IPS-NIHi7 (cell line): ENCODE measurements around the gene CREBRF.
"Not testable (repeated sequence)": the region's sequence is repeated elsewhere in the genome, so short reads cannot be mapped to it uniquely, and the experiment has no call there.

Experiments used
- DNase-seq: peaks from one replicate; pipeline ENCODE4 v3.0.0; 2012; ENCODE audit warnings: mixed read lengths; ENCODE audit errors: extremely low spot score

CREBRF gene

GRCh38 chr5:173078878-173079277, 22.7 kb downstream of the CREBRF start:
- no peak for DNase-seq

GRCh38 chr5:173089581-173089980, 33.4 kb downstream of the CREBRF start:
- no peak for DNase-seq

- no peak for DNase-seq
Observed at GRCh38 chr5:173090639-173091038, 34.5 kb downstream of the CREBRF start.

GRCh38 chr5:173091981-173092380, 35.8 kb downstream of the CREBRF start:
- no peak for DNase-seq

GRCh38 chr5:173093606-173094005, 37.5 kb downstream of the CREBRF start:
- no peak for DNase-seq

GRCh38 chr5:173094012-173094661, 38.0 kb downstream of the CREBRF start:
- DNase-seq = no peak

- DNase-seq = no peak
Observed at GRCh38 chr5:173098787-173099186, 42.6 kb downstream of the CREBRF start.

- DNase-seq = no peak
Observed at GRCh38 chr5:173099461-173099860, 43.3 kb downstream of the CREBRF start.

GRCh38 chr5:173101245-173101644, 45.1 kb downstream of the CREBRF start:
- DNase-seq = no peak

- no peak for DNase-seq
Observed at GRCh38 chr5:173103411-173103810, 47.3 kb downstream of the CREBRF start.

GRCh38 chr5:173108914-173109313, 52.8 kb downstream of the CREBRF start:
- DNase-seq = no peak

- no peak for DNase-seq
Observed at GRCh38 chr5:173114536-173114935, 58.4 kb downstream of the CREBRF start.

GRCh38 chr5:173119719-173120118, 63.6 kb downstream of the CREBRF start:
- DNase-seq = no peak

GRCh38 chr5:173123416-173123815, 67.3 kb downstream of the CREBRF start:
- no peak for DNase-seq

- not testable (repeated sequence) for DNase-seq
Observed at GRCh38 chr5:173132166-173132565, 76.0 kb downstream of the CREBRF start.

GRCh38 chr5:173138707-173139106, 82.6 kb downstream of the CREBRF start:
- no peak for DNase-seq

GRCh38 chr5:173139631-173140030, 83.5 kb downstream of the CREBRF start:
- DNase-seq = no peak

- DNase-seq = no peak
Observed at GRCh38 chr5:173140769-173141168, 84.6 kb downstream of the CREBRF start.

- no peak for DNase-seq
Observed at GRCh38 chr5:173143567-173143966, 87.4 kb downstream of the CREBRF start.

- peak; percentile 99 for DNase-seq
Observed at GRCh38 chr5:173144200-173145176, 88.3 kb downstream of the CREBRF start, which contains the start of gene BNIP1. Gene BNIP1, plus strand, starts transcription at chr5:173144531. Its CDS starts 15 bp downstream, at chr5:173144546.

- DNase-seq = no peak
Observed at GRCh38 chr5:173148354-173148753, 92.2 kb downstream of the CREBRF start.

GRCh38 chr5:173152547-173152946, 96.4 kb downstream of the CREBRF start:
- no peak for DNase-seq

- DNase-seq = no peak
Observed at GRCh38 chr5:173153842-173154241, 97.7 kb downstream of the CREBRF start.
